Measurements from ENCODE around the gene DMP1.

DMP1 gene

GRCh38 chr4:87649980-87650379, at the start of gene DMP1:
DMP1 (plus strand) TSS chr4:87650280; CDS start chr4:87656493, 6,213 bp downstream.
- DNase-seq (ENCODE audit: low read depth, low spot score): no peak
- H3K36me3 ChIP-seq (ENCODE audit: insufficient read depth, low read length): no peaks in the 10 kb centered on the region
- no peaks in the 10 kb centered on the region for H3K9me3 ChIP-seq (ENCODE audit: low read depth, low read length)
- H3K27ac ChIP-seq: no peak within 1 kb of the TSS
- no peak within 1 kb of the TSS for H3K9ac ChIP-seq (ENCODE audit: insufficient read length)
- H3K4me3 ChIP-seq: no peak within 1 kb of the TSS
- TF ChIP-seq FOXP2 (optimal IDR thresholded peaks at IDR 0.05; ENCODE audit: control extremely low read depth, extremely low read length, insufficient read depth) (no peak), POLR2AphosphoS5 (IDR thresholded peaks at IDR 0.05; ENCODE audit: borderline replicate concordance, low read depth, low read length) (no peak), EZH2 (IDR thresholded peaks at IDR 0.05) (no peak)

GRCh38 chr4:87601361-87601760, 48.7 kb upstream of the DMP1 start:
- Histone ChIP-seq H3K9me3 (ENCODE audit: low read depth, low read length) (no peaks in the 10 kb centered on the region), H3K36me3 (ENCODE audit: insufficient read depth, low read length) (no peaks in the 10 kb centered on the region), H3K4me3 (no peak overlapping the region), H3K9ac (ENCODE audit: insufficient read length) (no peak overlapping the region), H3K27ac (no peak overlapping the region)
- no peak for DNase-seq (ENCODE audit: low read depth, low spot score)
- no peak for TF ChIP-seq POLR2AphosphoS5 (IDR thresholded peaks at IDR 0.05; ENCODE audit: borderline replicate concordance, low read depth, low read length)
- TF ChIP-seq EZH2 (IDR thresholded peaks at IDR 0.05): no peak
- no peak for TF ChIP-seq FOXP2 (optimal IDR thresholded peaks at IDR 0.05; ENCODE audit: control extremely low read depth, extremely low read length, insufficient read depth)

- Histone ChIP-seq H3K9me3 (ENCODE audit: low read depth, low read length) (no peaks in the 10 kb centered on the region), H3K36me3 (ENCODE audit: insufficient read depth, low read length) (no peaks in the 10 kb centered on the region), H3K27ac (no peak within 1 kb of the TSS), H3K9ac (ENCODE audit: insufficient read length) (no peak within 1 kb of the TSS), H3K4me3 (no peak within 1 kb of the TSS)
- no peak for DNase-seq (ENCODE audit: low read depth, low spot score)
- no peak for TF ChIP-seq POLR2AphosphoS5 (IDR thresholded peaks at IDR 0.05; ENCODE audit: borderline replicate concordance, low read depth, low read length)
- no peak for TF ChIP-seq EZH2 (IDR thresholded peaks at IDR 0.05)
- no peak for TF ChIP-seq FOXP2 (optimal IDR thresholded peaks at IDR 0.05; ENCODE audit: control extremely low read depth, extremely low read length, insufficient read depth)
Measured at GRCh38 chr4:87608229-87608628, 41.9 kb upstream of the DMP1 start, which contains the start of gene DSPP. DSPP (plus strand) TSS chr4:87608529; CDS start chr4:87610909, 2,380 bp downstream.

- TF ChIP-seq POLR2AphosphoS5 (IDR thresholded peaks at IDR 0.05; ENCODE audit: borderline replicate concordance, low read depth, low read length) (no peak), FOXP2 (optimal IDR thresholded peaks at IDR 0.05; ENCODE audit: control extremely low read depth, extremely low read length, insufficient read depth) (no peak), EZH2 (IDR thresholded peaks at IDR 0.05) (no peak)
- H3K9ac ChIP-seq (ENCODE audit: insufficient read length): no peak overlapping the region
Measured at GRCh38 chr4:87614292-87614890, 35.7 kb upstream of the DMP1 start.

GRCh38 chr4:87616268-87616667, 33.8 kb upstream of the DMP1 start:
- no peak for DNase-seq (ENCODE audit: low read depth, low spot score)
- Histone ChIP-seq H3K36me3 (ENCODE audit: insufficient read depth, low read length) (no peaks in the 10 kb centered on the region), H3K9ac (ENCODE audit: insufficient read length) (no peak overlapping the region), H3K27ac (no peak overlapping the region), H3K4me3 (no peak overlapping the region), H3K9me3 (ENCODE audit: low read depth, low read length) (no peaks in the 10 kb centered on the region)
- TF ChIP-seq FOXP2 (optimal IDR thresholded peaks at IDR 0.05; ENCODE audit: control extremely low read depth, extremely low read length, insufficient read depth) (no peak), EZH2 (IDR thresholded peaks at IDR 0.05) (no peak), POLR2AphosphoS5 (IDR thresholded peaks at IDR 0.05; ENCODE audit: borderline replicate concordance, low read depth, low read length) (no peak)

More at GRCh38 chr4:87614292-87614890, 35.7 kb upstream of the DMP1 start:
- no peaks in the 10 kb centered on the region for H3K36me3 ChIP-seq (ENCODE audit: insufficient read depth, low read length)
- DNase-seq (ENCODE audit: low read depth, low spot score): no peak
- no peak overlapping the region for H3K27ac ChIP-seq
- no peak overlapping the region for H3K4me3 ChIP-seq
- H3K9me3 ChIP-seq (ENCODE audit: low read depth, low read length): no peaks in the 10 kb centered on the region

GRCh38 chr4:87620086-87620485, 30.0 kb upstream of the DMP1 start:
- Histone ChIP-seq H3K9ac (ENCODE audit: insufficient read length) (no peak overlapping the region), H3K27ac (no peak overlapping the region), H3K36me3 (ENCODE audit: insufficient read depth, low read length) (no peaks in the 10 kb centered on the region), H3K4me3 (no peak overlapping the region), H3K9me3 (ENCODE audit: low read depth, low read length) (no peaks in the 10 kb centered on the region)
- DNase-seq (ENCODE audit: low read depth, low spot score): no peak
- TF ChIP-seq FOXP2 (optimal IDR thresholded peaks at IDR 0.05; ENCODE audit: control extremely low read depth, extremely low read length, insufficient read depth): no peak
- no peak for TF ChIP-seq EZH2 (IDR thresholded peaks at IDR 0.05)
- no peak for TF ChIP-seq POLR2AphosphoS5 (IDR thresholded peaks at IDR 0.05; ENCODE audit: borderline replicate concordance, low read depth, low read length)

GRCh38 chr4:87620491-87620890, 29.6 kb upstream of the DMP1 start:
- H3K36me3 ChIP-seq (ENCODE audit: insufficient read depth, low read length): no peaks in the 10 kb centered on the region
- TF ChIP-seq FOXP2 (optimal IDR thresholded peaks at IDR 0.05; ENCODE audit: control extremely low read depth, extremely low read length, insufficient read depth): no peak
- no peak for TF ChIP-seq EZH2 (IDR thresholded peaks at IDR 0.05)
- no peak for TF ChIP-seq POLR2AphosphoS5 (IDR thresholded peaks at IDR 0.05; ENCODE audit: borderline replicate concordance, low read depth, low read length)
- H3K9me3 ChIP-seq (ENCODE audit: low read depth, low read length): no peaks in the 10 kb centered on the region
- H3K27ac ChIP-seq: no peak overlapping the region
- H3K4me3 ChIP-seq: no peak overlapping the region
- DNase-seq (ENCODE audit: low read depth, low spot score): no peak
- no peak overlapping the region for H3K9ac ChIP-seq (ENCODE audit: insufficient read length)

GRCh38 chr4:87622303-87622702, 27.8 kb upstream of the DMP1 start:
- no peak for DNase-seq (ENCODE audit: low read depth, low spot score)
- Histone ChIP-seq H3K9ac (ENCODE audit: insufficient read length) (no peak overlapping the region), H3K27ac (no peak overlapping the region), H3K36me3 (ENCODE audit: insufficient read depth, low read length) (no peaks in the 10 kb centered on the region), H3K9me3 (ENCODE audit: low read depth, low read length) (no peaks in the 10 kb centered on the region), H3K4me3 (no peak overlapping the region)
- TF ChIP-seq EZH2 (IDR thresholded peaks at IDR 0.05) (no peak), FOXP2 (optimal IDR thresholded peaks at IDR 0.05; ENCODE audit: control extremely low read depth, extremely low read length, insufficient read depth) (no peak)

- DNase-seq (ENCODE audit: low read depth, low spot score): no peak
- no peak overlapping the region for H3K9ac ChIP-seq (ENCODE audit: insufficient read length)
- TF ChIP-seq POLR2AphosphoS5 (IDR thresholded peaks at IDR 0.05; ENCODE audit: borderline replicate concordance, low read depth, low read length): no peak
- H3K4me3 ChIP-seq: no peak overlapping the region
- H3K9me3 ChIP-seq (ENCODE audit: low read depth, low read length): no peaks in the 10 kb centered on the region
- no peaks in the 10 kb centered on the region for H3K36me3 ChIP-seq (ENCODE audit: insufficient read depth, low read length)
- no peak overlapping the region for H3K27ac ChIP-seq
Measured at GRCh38 chr4:87624698-87625097, 25.4 kb upstream of the DMP1 start.

Data from SK-N-MC (cell line).